GM23248 (cell line): ENCODE results near the gene SUGCT. TPM values are rescaled to one million over a fixed set of nuclear protein-coding genes. Genes with fewer than 3 reads are reported as not detected.

ENCODE experiments used
- DNase-seq: peaks from one replicate; pipeline ENCODE4 v3.0.0-alpha.2; 2015
- H2AFZ ChIP-seq: fragments of 200-600 bp; sonication (generic); 2 replicates; pipeline ENCODE4 v1.6.1; 2016; ENCODE audit warnings: antibody characterized with exemption
- H3F3A ChIP-seq: fragments of 200-600 bp; sonication (generic); 2 replicates; pipeline ENCODE4 v1.6.1; 2016; ENCODE audit warnings: mild to moderate bottlenecking, antibody characterized with exemption, mixed run types; ENCODE audit not compliant: insufficient read depth
- H3K27ac ChIP-seq: fragments of 200-600 bp; sonication (generic); 2 replicates; pipeline ENCODE4 v1.5.1; 2016; ENCODE audit warnings: mild to moderate bottlenecking
- H3K27me3 ChIP-seq: fragments of 200-600 bp; sonication (generic); replicated peaks from 2 replicates; pipeline ENCODE4 v1.6.1; 2016; ENCODE audit warnings: mild to moderate bottlenecking; ENCODE audit not compliant: insufficient read depth
- H3K36me3 ChIP-seq: fragments of 200-600 bp; sonication (generic); 2 replicates; pipeline ENCODE4 v1.6.1; 2016; ENCODE audit warnings: low read depth, mild to moderate bottlenecking
- H3K4me1 ChIP-seq: fragments of 200-600 bp; sonication (generic); 2 replicates; pipeline ENCODE4 v1.6.1; 2016; ENCODE audit warnings: mild to moderate bottlenecking; ENCODE audit not compliant: insufficient read depth
- H3K4me2 ChIP-seq: fragments of 200-600 bp; sonication (generic); one replicate; pipeline ENCODE4 v1.6.1; 2016; ENCODE audit warnings: mild to moderate bottlenecking; ENCODE audit not compliant: unreplicated experiment
- H3K4me3 ChIP-seq: fragments of 200-600 bp; sonication (generic); 2 replicates; pipeline ENCODE4 v1.5.1; 2016; ENCODE audit warnings: mild to moderate bottlenecking
- H3K79me2 ChIP-seq: fragments of 200-600 bp; sonication (generic); 2 replicates; pipeline ENCODE4 v1.6.1; 2016; ENCODE audit warnings: mild to moderate bottlenecking; ENCODE audit not compliant: insufficient read depth
- H3K9ac ChIP-seq: fragments of 200-600 bp; sonication (generic); 2 replicates; pipeline ENCODE4 v1.6.1; 2016; ENCODE audit warnings: mild to moderate bottlenecking
- H3K9me2 ChIP-seq: fragments of 200-600 bp; sonication (generic); 2 replicates; pipeline ENCODE4 v1.6.1; 2016; ENCODE audit warnings: mixed run types, mild to moderate bottlenecking, moderate library complexity; ENCODE audit not compliant: insufficient read depth
- H3K9me3 ChIP-seq: fragments of 200-600 bp; sonication (generic); one replicate; pipeline ENCODE4 v1.6.1; 2017; ENCODE audit warnings: low read depth
- H4K20me1 ChIP-seq: fragments of 200-600 bp; sonication (generic); 2 replicates; pipeline ENCODE4 v1.6.0; 2016; ENCODE audit not compliant: insufficient read depth
- EZH2 ChIP-seq: fragments of 200-600 bp; sonication (generic); IDR thresholded peaks from 2 replicates; pipeline ENCODE4 v1.6.1; 2018; ENCODE audit warnings: antibody characterized with exemption, mild to moderate bottlenecking; ENCODE audit not compliant: insufficient read depth, poor library complexity, severe bottlenecking
- EZH2phosphoT487 ChIP-seq: fragments of 200-600 bp; sonication (generic); IDR thresholded peaks from 2 replicates; pipeline ENCODE4 v1.6.1; 2018; ENCODE audit warnings: antibody characterized with exemption, moderate library complexity, mild to moderate bottlenecking, low read depth; ENCODE audit not compliant: insufficient read depth
- WGBS, 2 experiments: methylation state at CpG; one replicate each; pipeline ENCODE4 v1.1.6; 2015 to 2017; ENCODE audit warnings: low lambda C conversion rate in 2 of 2, low coverage in 1 of 2; ENCODE audit errors: missing lambda C conversion rate in 2 of 2; 5-methylcytosine and 5-hydroxymethylcytosine counted together
- in situ Hi-C: fragments of 300-500 bp; cut with MboI; formaldehyde crosslinking; loops from 2 replicates; pipeline ENCODE4 v1.15.0; 2020
- polyA plus RNA-seq: library from polyadenylated mRNA; unstranded; fragments of >200 nt; fragmentation: Nextera tagmentation; extraction: Ambion mirVana; gene quantifications from 2 replicates; pipeline ENCODE4 v1.2.1, GENCODE V29; 2016
- total RNA-seq: library from RNA; depleted of rRNA; stranded (reverse); fragments of >200 nt; shearing (Covaris generic); gene quantifications from 2 replicates; pipeline ENCODE4 v1.2.3, GENCODE V29; 2014

The SUGCT gene
- total and polyA plus RNA-seq, 2 experiments from 2014 or later: 2.2 to 7.1 TPM

GRCh38 chr7:40282858-40283257 is 148.1 kb downstream of the SUGCT start:
- no peaks in the 10 kb centered on the region for H3K4me1 ChIP-seq
- H2AFZ ChIP-seq: no peak overlapping the region
- H3K79me2 ChIP-seq: no peaks in the 10 kb centered on the region
- H3K4me3 ChIP-seq: no peak overlapping the region
- H3K9me2 ChIP-seq: no peaks in the 10 kb centered on the region
- H3K27me3 ChIP-seq: no peaks in the 10 kb centered on the region
- no peaks in the 10 kb centered on the region for H4K20me1 ChIP-seq
- no peak for DNase-seq
- no peaks in the 10 kb centered on the region for H3F3A ChIP-seq
- TF ChIP-seq EZH2 (no peak), EZH2phosphoT487 (no peak)
- no peak overlapping the region for H3K4me2 ChIP-seq
- H3K9ac ChIP-seq: no peak overlapping the region
- H3K9me3 ChIP-seq: no peaks in the 10 kb centered on the region
- no peak overlapping the region for H3K27ac ChIP-seq
- 64 to 69% methylated on average over 2 of the region's 2 CpGs for WGBS, 2 experiments
- no peaks in the 10 kb centered on the region for H3K36me3 ChIP-seq
- in situ Hi-C loops: no loop called here

GRCh38 chr7:40283391-40283790 is 148.6 kb downstream of the SUGCT start:
- no peaks in the 10 kb centered on the region for H3K36me3 ChIP-seq
- no peak overlapping the region for H3K4me3 ChIP-seq
- H3K9me3 ChIP-seq: no peaks in the 10 kb centered on the region
- no peak overlapping the region for H3K4me2 ChIP-seq
- no peaks in the 10 kb centered on the region for H3K9me2 ChIP-seq
- no peaks in the 10 kb centered on the region for H3K4me1 ChIP-seq
- no peak for DNase-seq
- TF ChIP-seq EZH2: no peak
- TF ChIP-seq EZH2phosphoT487: no peak
- no peak overlapping the region for H3K9ac ChIP-seq
- H3K27ac ChIP-seq: no peak overlapping the region
- no peaks in the 10 kb centered on the region for H3F3A ChIP-seq
- WGBS, 2 experiments: 56 to 59% methylated on average over 6 of the region's 6 CpGs
- no peaks in the 10 kb centered on the region for H3K27me3 ChIP-seq
- in situ Hi-C loops: no loop called here
- no peaks in the 10 kb centered on the region for H4K20me1 ChIP-seq
- no peak overlapping the region for H2AFZ ChIP-seq
- no peaks in the 10 kb centered on the region for H3K79me2 ChIP-seq

GRCh38 chr7:40288827-40289226 is 154.0 kb downstream of the SUGCT start:
- no peak overlapping the region for H3K4me3 ChIP-seq
- DNase-seq: no peak
- H3K9ac ChIP-seq: no peak overlapping the region
- 51 to 56% methylated on average over 2 of the region's 2 CpGs for WGBS, 2 experiments
- no peaks in the 10 kb centered on the region for H4K20me1 ChIP-seq
- in situ Hi-C loops: no loop called here
- no peak overlapping the region for H3K27ac ChIP-seq
- TF ChIP-seq EZH2phosphoT487: no peak
- no peak for TF ChIP-seq EZH2
- no peaks in the 10 kb centered on the region for H3K9me2 ChIP-seq
- no peaks in the 10 kb centered on the region for H3F3A ChIP-seq
- H3K27me3 ChIP-seq: no peaks in the 10 kb centered on the region
- no peaks in the 10 kb centered on the region for H3K9me3 ChIP-seq
- no peaks in the 10 kb centered on the region for H3K79me2 ChIP-seq
- H3K4me1 ChIP-seq: no peaks in the 10 kb centered on the region
- H3K36me3 ChIP-seq: no peaks in the 10 kb centered on the region
- H3K4me2 ChIP-seq: no peak overlapping the region
- H2AFZ ChIP-seq: no peak overlapping the region

DNA sequence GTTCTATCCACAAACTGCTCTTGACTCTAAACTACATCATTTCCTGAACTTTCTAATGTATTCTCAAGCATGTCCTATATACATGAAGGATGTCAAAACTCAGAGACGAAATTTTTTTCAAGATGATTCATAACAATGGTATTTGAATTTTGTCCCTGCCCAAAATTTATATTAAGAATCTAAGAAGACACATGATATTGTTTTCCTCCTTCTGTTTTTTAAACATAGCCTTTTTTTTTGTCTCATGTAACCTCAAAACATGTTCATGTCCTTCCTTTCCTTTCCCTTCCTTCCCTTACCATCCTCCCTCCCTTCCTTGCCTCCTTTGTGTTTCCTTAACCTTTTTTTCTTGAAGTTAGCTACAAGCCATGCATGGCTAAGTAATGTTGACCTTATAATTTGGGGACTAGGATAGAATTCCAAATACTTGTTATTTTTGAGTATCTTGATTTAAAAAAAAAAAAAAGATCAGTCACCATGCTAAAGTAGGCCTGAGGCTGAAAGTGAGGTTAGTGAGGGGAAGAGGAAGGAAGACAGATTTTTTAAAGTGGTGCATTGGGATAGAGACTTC is 163.0 kb downstream of the SUGCT start:
- H3K27ac ChIP-seq: peak overlapping the region; percentile 69
- in situ Hi-C loops: no loop called here
- H4K20me1 ChIP-seq: no peaks in the 10 kb centered on the region
- DNase-seq: peak; percentile 21
- H3K4me2 ChIP-seq: peak overlapping the region; percentile 29
- no peak overlapping the region for H3K9ac ChIP-seq
- H3K4me1 ChIP-seq: peaks cover 33% of the 10 kb centered on the region
- no peaks in the 10 kb centered on the region for H3K79me2 ChIP-seq
- 48 to 72% methylated on average over 1 of the region's 1 CpG for WGBS, 2 experiments
- H3K27me3 ChIP-seq: no peaks in the 10 kb centered on the region
- no peaks in the 10 kb centered on the region for H3K36me3 ChIP-seq
- H3F3A ChIP-seq: peaks cover 12% of the 10 kb centered on the region
- no peak for TF ChIP-seq EZH2phosphoT487
- TF ChIP-seq EZH2: no peak
- H3K9me2 ChIP-seq: no peaks in the 10 kb centered on the region
- H3K4me3 ChIP-seq: no peak overlapping the region
- no peak overlapping the region for H2AFZ ChIP-seq
- H3K9me3 ChIP-seq: no peaks in the 10 kb centered on the region

DNA sequence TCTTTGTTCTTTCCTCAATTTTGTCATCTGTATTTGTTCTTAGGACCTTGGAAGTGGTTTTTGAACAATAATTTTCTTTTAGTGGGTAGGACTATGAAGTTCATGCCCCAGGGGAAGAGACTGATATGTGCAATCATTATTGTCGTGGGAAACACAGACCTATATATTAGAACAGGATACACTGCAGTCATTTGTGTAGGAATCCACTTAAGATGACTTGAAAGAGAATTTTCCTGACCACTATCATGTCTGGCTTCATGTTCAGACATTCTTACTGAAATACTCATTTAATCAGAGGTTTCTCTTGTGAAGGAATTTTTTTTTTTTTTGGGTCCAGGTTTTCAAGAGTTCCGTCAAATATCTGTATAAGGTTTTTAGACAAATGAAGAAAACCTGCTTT is 163.6 kb downstream of the SUGCT start:
- Histone ChIP-seq H3K4me2 (peak overlapping the region; percentile 29), H2AFZ (no peak overlapping the region), H3F3A (peaks cover 12% of the 10 kb centered on the region), H3K9me3 (no peaks in the 10 kb centered on the region), H4K20me1 (no peaks in the 10 kb centered on the region), H3K79me2 (no peaks in the 10 kb centered on the region), H3K27me3 (no peaks in the 10 kb centered on the region), H3K4me1 (peaks cover 33% of the 10 kb centered on the region), H3K27ac (peak overlapping the region; percentile 69), H3K36me3 (no peaks in the 10 kb centered on the region), H3K4me3 (no peak overlapping the region), H3K9me2 (no peaks in the 10 kb centered on the region), H3K9ac (no peak overlapping the region)
- in situ Hi-C loops: no loop called here
- no peak for TF ChIP-seq EZH2phosphoT487
- TF ChIP-seq EZH2: no peak
- 77 to 92% methylated on average over 2 of the region's 2 CpGs for WGBS, 2 experiments
- peak; percentile 60 for DNase-seq
